ENCODE results near the gene FAM168B.

The FAM168B gene, protein sequence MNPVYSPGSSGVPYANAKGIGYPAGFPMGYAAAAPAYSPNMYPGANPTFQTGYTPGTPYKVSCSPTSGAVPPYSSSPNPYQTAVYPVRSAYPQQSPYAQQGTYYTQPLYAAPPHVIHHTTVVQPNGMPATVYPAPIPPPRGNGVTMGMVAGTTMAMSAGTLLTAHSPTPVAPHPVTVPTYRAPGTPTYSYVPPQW

GRCh38 chr2:131093006-131093695, at the start of gene FAM168B:
Gene FAM168B, minus strand, starts transcription at chr2:131093460. Its CDS starts 10,814 bp downstream, at chr2:131082646.
- peak within 1 kb of the TSS; percentile 61 to 68 for H3K4me3 ChIP-seq (replicated peaks in 1 of 2; ENCODE audit: low read depth in 2 of 2, low read length in 2 of 2)
- peak; percentile 86 to 92 for DNase-seq (ENCODE audit: low read depth in 2 of 2)
- TF ChIP-seq, protein P1, sequence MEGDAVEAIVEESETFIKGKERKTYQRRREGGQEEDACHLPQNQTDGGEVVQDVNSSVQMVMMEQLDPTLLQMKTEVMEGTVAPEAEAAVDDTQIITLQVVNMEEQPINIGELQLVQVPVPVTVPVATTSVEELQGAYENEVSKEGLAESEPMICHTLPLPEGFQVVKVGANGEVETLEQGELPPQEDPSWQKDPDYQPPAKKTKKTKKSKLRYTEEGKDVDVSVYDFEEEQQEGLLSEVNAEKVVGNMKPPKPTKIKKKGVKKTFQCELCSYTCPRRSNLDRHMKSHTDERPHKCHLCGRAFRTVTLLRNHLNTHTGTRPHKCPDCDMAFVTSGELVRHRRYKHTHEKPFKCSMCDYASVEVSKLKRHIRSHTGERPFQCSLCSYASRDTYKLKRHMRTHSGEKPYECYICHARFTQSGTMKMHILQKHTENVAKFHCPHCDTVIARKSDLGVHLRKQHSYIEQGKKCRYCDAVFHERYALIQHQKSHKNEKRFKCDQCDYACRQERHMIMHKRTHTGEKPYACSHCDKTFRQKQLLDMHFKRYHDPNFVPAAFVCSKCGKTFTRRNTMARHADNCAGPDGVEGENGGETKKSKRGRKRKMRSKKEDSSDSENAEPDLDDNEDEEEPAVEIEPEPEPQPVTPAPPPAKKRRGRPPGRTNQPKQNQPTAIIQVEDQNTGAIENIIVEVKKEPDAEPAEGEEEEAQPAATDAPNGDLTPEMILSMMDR (IDR thresholded peaks at IDR 0.05; ENCODE audit: low read depth, low read length): no peak

- no peak overlapping the region for H3K4me3 ChIP-seq (replicated peaks in 1 of 2; ENCODE audit: low read depth in 2 of 2, low read length in 2 of 2)
- TF ChIP-seq, protein P1 (IDR thresholded peaks at IDR 0.05; ENCODE audit: low read depth, low read length): no peak
- no peak for DNase-seq (ENCODE audit: low read depth in 2 of 2)
Measured at GRCh38 chr2:131142849-131143248, 49.6 kb upstream of the FAM168B start.

GRCh38 chr2:131140581-131140980, 47.3 kb upstream of the FAM168B start:
- no peak overlapping the region for H3K4me3 ChIP-seq (replicated peaks in 1 of 2; ENCODE audit: low read depth in 2 of 2, low read length in 2 of 2)
- no peak for DNase-seq (ENCODE audit: low read depth in 2 of 2)
- TF ChIP-seq, protein P1 (IDR thresholded peaks at IDR 0.05; ENCODE audit: low read depth, low read length): no peak

- TF ChIP-seq, protein P1 (IDR thresholded peaks at IDR 0.05; ENCODE audit: low read depth, low read length): no peak
- DNase-seq (ENCODE audit: low read depth in 2 of 2): no peak
- no peak overlapping the region for H3K4me3 ChIP-seq (replicated peaks in 1 of 2; ENCODE audit: low read depth in 2 of 2, low read length in 2 of 2)
Measured at GRCh38 chr2:131132729-131133128, 39.5 kb upstream of the FAM168B start.

DNA sequence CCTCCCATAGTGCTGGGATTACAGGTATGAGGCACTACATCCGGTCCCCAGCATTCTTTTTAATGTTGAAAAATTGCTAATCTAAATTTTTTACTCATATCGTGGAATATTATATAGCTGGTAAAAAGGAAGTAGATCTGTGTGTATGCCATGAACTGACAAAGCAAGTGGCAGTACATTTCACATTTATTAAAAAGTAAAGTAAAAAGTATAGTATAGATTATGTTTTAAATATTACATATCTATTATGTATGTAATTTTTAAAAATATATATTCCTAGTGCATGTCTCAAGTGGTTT, 37.0 kb upstream of the FAM168B start:
- no peak for DNase-seq (ENCODE audit: low read depth in 2 of 2)
- H3K4me3 ChIP-seq (replicated peaks in 1 of 2; ENCODE audit: low read depth in 2 of 2, low read length in 2 of 2): no peak overlapping the region
- TF ChIP-seq, protein P1 (IDR thresholded peaks at IDR 0.05; ENCODE audit: low read depth, low read length): no peak

GRCh38 chr2:131127981-131128380, 34.7 kb upstream of the FAM168B start:
- no peak overlapping the region for H3K4me3 ChIP-seq (replicated peaks in 1 of 2; ENCODE audit: low read depth in 2 of 2, low read length in 2 of 2)
- TF ChIP-seq, protein P1 (IDR thresholded peaks at IDR 0.05; ENCODE audit: low read depth, low read length): no peak
- DNase-seq (ENCODE audit: low read depth in 2 of 2): no peak

All from cardiac fibroblast (primary cell).